HEK293 (cell line): ENCODE results near the gene HSPG2.
A peak's percentile ranks its signal among the peaks of the same experiment; 100 is the strongest.

Source experiments
- CTCF ChIP-seq: fragments of 450-650 bp; formaldehyde crosslinking; IDR thresholded peaks from 2 replicates; pipeline ENCODE4 v1.5.1; 2016; ENCODE audit warnings: missing biosample characterization, missing genetic modification characterization
- KLF1 ChIP-seq: fragments of 450-650 bp; formaldehyde crosslinking; IDR thresholded peaks from 2 replicates; pipeline ENCODE4 v1.5.1; 2016; ENCODE audit warnings: missing biosample characterization, missing genetic modification characterization
- PRDM1 ChIP-seq: fragments of 450-650 bp; formaldehyde crosslinking; IDR thresholded peaks from 2 replicates; pipeline ENCODE4; 2016; ENCODE audit warnings: missing biosample characterization, missing genetic modification characterization
- YY1 ChIP-seq: fragments of 450-650 bp; formaldehyde crosslinking; IDR thresholded peaks from 2 replicates; pipeline ENCODE4 v1.5.1; 2018; ENCODE audit warnings: missing biosample characterization, missing genetic modification characterization
- ZBTB21 ChIP-seq: fragments of 450-650 bp; formaldehyde crosslinking; IDR thresholded peaks from 2 replicates; pipeline ENCODE4 v1.5.1; 2017; ENCODE audit warnings: missing biosample characterization, missing genetic modification characterization
- ZBTB7A ChIP-seq: fragments of 450-650 bp; formaldehyde crosslinking; IDR thresholded peaks from 2 replicates; pipeline ENCODE4 v1.5.1; 2016; ENCODE audit warnings: low read depth, missing biosample characterization, missing genetic modification characterization
- ZBTB8A ChIP-seq: fragments of 450-650 bp; formaldehyde crosslinking; IDR thresholded peaks from 2 replicates; pipeline ENCODE4 v1.5.1; 2016; ENCODE audit warnings: missing biosample characterization, missing genetic modification characterization
- ZNF239 ChIP-seq: fragments of 450-650 bp; formaldehyde crosslinking; IDR thresholded peaks from 2 replicates; pipeline ENCODE4 v1.5.1; 2016; ENCODE audit warnings: missing biosample characterization, missing genetic modification characterization
- ZNF274 ChIP-seq, 2 experiments: fragments of 200-500 bp in 1 of 2; fragments of 450-650 bp in 1 of 2; sonication (Bioruptor generic) in 1 of 2; formaldehyde crosslinking in 1 of 2; IDR thresholded peaks; 2 replicates each; pipeline versions ENCODE4 v1.5.1 to v1.6.1; 2014 to 2016; ENCODE audit warnings: borderline replicate concordance in 1 of 2, inconsistent platforms in 1 of 2, low read length in 1 of 2, missing biosample characterization in 1 of 2, missing genetic modification characterization in 1 of 2
- ZNF350 ChIP-seq: fragments of 450-650 bp; formaldehyde crosslinking; IDR thresholded peaks from 2 replicates; pipeline ENCODE4 v1.5.0; 2017; ENCODE audit warnings: missing biosample characterization, mild to moderate bottlenecking, missing genetic modification characterization
- ZNF76 ChIP-seq: fragments of 450-650 bp; formaldehyde crosslinking; IDR thresholded peaks from 2 replicates; pipeline ENCODE4; 2016; ENCODE audit warnings: low read depth, missing biosample characterization, missing genetic modification characterization, borderline replicate concordance
- TF ChIP-seq, protein P1 (sequence below): fragments of 450-650 bp; IDR thresholded peaks from 2 replicates; pipeline ENCODE4 v1.5.1; 2018; ENCODE audit warnings: missing biosample characterization, missing genetic modification characterization

DNA sequence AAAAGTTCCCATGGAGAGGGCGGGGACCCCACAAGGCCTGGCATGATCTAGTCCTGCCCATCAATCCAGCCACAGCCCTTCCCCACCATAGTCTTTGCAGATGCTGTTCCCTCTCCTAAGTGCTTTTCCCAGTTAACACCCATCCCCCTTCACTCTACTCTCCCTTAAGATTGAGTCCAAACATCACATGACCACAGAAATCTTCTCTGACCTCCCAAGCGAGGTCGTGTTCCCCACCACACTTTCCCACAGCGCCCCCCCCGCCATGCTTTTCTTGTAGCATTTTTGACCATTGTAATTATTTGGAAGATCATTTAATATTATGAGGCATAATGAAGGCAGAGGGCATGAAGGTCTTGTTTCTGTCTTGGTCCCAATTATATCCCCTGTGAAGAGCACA lies 4.3 kb upstream of the HSPG2 start:
- TF ChIP-seq ZNF350 (no peak), ZBTB8A (tag by site-specific recombination) (no peak), ZBTB21 (tag by site-specific recombination) (no peak), CTCF (tag by site-specific recombination) (no peak), PRDM1 (tag by site-specific recombination) (peak; percentile 34; the same call in 1 of the 2 replicates), ZNF239 (no peak), ZNF274 (IDR thresholded peaks at IDR 0.05; ENCODE audit: low read length) (no peak), ZNF274 (tag by site-specific recombination; IDR thresholded peaks at IDR 0.05; ENCODE audit: borderline replicate concordance) (no peak), ZBTB7A (tag by site-specific recombination) (no peak), YY1 (tag by site-specific recombination) (no peak), KLF1 (tag by site-specific recombination) (no peak), ZNF76 (tag by site-specific recombination) (no peak)
- TF ChIP-seq, protein P1, sequence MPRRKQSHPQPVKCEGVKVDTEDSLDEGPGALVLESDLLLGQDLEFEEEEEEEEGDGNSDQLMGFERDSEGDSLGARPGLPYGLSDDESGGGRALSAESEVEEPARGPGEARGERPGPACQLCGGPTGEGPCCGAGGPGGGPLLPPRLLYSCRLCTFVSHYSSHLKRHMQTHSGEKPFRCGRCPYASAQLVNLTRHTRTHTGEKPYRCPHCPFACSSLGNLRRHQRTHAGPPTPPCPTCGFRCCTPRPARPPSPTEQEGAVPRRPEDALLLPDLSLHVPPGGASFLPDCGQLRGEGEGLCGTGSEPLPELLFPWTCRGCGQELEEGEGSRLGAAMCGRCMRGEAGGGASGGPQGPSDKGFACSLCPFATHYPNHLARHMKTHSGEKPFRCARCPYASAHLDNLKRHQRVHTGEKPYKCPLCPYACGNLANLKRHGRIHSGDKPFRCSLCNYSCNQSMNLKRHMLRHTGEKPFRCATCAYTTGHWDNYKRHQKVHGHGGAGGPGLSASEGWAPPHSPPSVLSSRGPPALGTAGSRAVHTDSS (tag by site-specific recombination), result peak; percentile 52; the same call in 1 of the 2 replicates
